GM12878 (cell line): Measurements from ENCODE around the gene FGB. TPM values are rescaled to one million over a fixed set of nuclear protein-coding genes. Genes with fewer than 3 reads are reported as not detected.

Experiments used
- ASH2L ChIP-seq: fragments of 300-600, 200-600 bp; sonication (generic); IDR thresholded peaks from 2 replicates; pipeline ENCODE4 v1.6.1; 2017; ENCODE audit warnings: low read depth, mild to moderate bottlenecking, borderline replicate concordance
- BHLHE40 ChIP-seq, 2 experiments: fragments of 450-650 bp in 1 of 2; IDR thresholded peaks; 2 replicates each; pipeline ENCODE4 v1.6.1; 2011 to 2017; ENCODE audit warnings: low read depth in 2 of 2, borderline replicate concordance in 1 of 2, improper control_type of control experiment in 1 of 2, low read length in 1 of 2, mild to moderate bottlenecking in 1 of 2
- GABPA ChIP-seq: IDR thresholded peaks from 2 replicates; pipeline ENCODE4 v1.6.1; 2014; ENCODE audit warnings: antibody characterized with exemption, low read depth, mild to moderate bottlenecking, inconsistent platforms
- HCFC1 ChIP-seq: fragments of 150-350 bp; IDR thresholded peaks from 2 replicates; pipeline ENCODE4 v1.6.1; 2014; ENCODE audit warnings: low read length
- POU2F2 ChIP-seq: IDR thresholded peaks from 3 replicates; pipeline ENCODE4 v1.6.1; 2011; ENCODE audit warnings: low read depth, mild to moderate bottlenecking, low read length, borderline replicate concordance
- TBL1XR1 ChIP-seq: IDR thresholded peaks from 2 replicates; pipeline ENCODE4 v1.6.1; 2012; ENCODE audit warnings: low read depth, low read length, improper control_type of control experiment
- TCF12 ChIP-seq: IDR thresholded peaks from 2 replicates; pipeline ENCODE4 v1.6.1; 2011; ENCODE audit warnings: low read depth, mild to moderate bottlenecking, low read length
- YY1 ChIP-seq: IDR thresholded peaks from 2 replicates; pipeline ENCODE4 v1.6.1; 2011; ENCODE audit warnings: low read depth, mild to moderate bottlenecking, low read length
- ZBTB4 ChIP-seq: fragments of 450-650 bp; formaldehyde crosslinking; IDR thresholded peaks from 2 replicates; pipeline ENCODE4 v1.4.0; 2022; ENCODE audit warnings: mild to moderate bottlenecking, moderate library complexity
- ZNF622 ChIP-seq: fragments of 450-650 bp; IDR thresholded peaks from 2 replicates; pipeline ENCODE4 v1.6.1; 2017; ENCODE audit warnings: mild to moderate bottlenecking, inconsistent platforms
- ZSCAN29 ChIP-seq: fragments of 450-650 bp; IDR thresholded peaks from 2 replicates; pipeline ENCODE4 v1.6.1; 2017; ENCODE audit warnings: mild to moderate bottlenecking, moderate library complexity
- polyA plus RNA-seq, 11 experiments: library from polyadenylated mRNA; depleted of rRNA in 4 of 11; unstranded in 6 of 11; stranded (reverse) in 5 of 11; fragments of >200 nt; fragmentation: Nextera tagmentation in 4 of 11; fragmentation: Illumina TruSeq in 1 of 11; extraction: Ambion mirVana in 4 of 11; extraction: Trizol in 1 of 11; gene quantifications; 1 replicate in 1 of 11; 2 replicates in 10 of 11; pipeline versions ENCODE4 v1.2.1 to v1.2.3, GENCODE V29; 2011 to 2016; ENCODE audit warnings: inconsistent platforms in 2 of 11, missing spikeins in 2 of 11, low read depth in 1 of 11
- total RNA-seq, 4 experiments: library from RNA; depleted of rRNA in 3 of 4; stranded (reverse); fragments of >200 nt in 3 of 4; fragmentation: Illumina TruSeq in 1 of 4; extraction: Trizol in 1 of 4; gene quantifications; 2 replicates each; pipeline versions ENCODE4 v1.2.1 to v1.2.3, GENCODE V29; 2013 to 2021
- TF ChIP-seq, protein P1 (sequence below): fragments of 450-650 bp; IDR thresholded peaks from 2 replicates; pipeline ENCODE4 v1.6.1; 2017; ENCODE audit warnings: mild to moderate bottlenecking, moderate library complexity
- TF ChIP-seq, protein P2 (sequence below): IDR thresholded peaks from 2 replicates; pipeline ENCODE4 v1.6.1; 2012; ENCODE audit warnings: improper control_type of control experiment, low read depth, low read length; ENCODE audit not compliant: insufficient replicate concordance

Gene FGB
- total and polyA plus RNA-seq, 10 of the 15 experiments (the other 5 are each of a cell fraction or from before 2014, with no cell fraction given), result 0.04 to 2.7 TPM; not detected in 8

DNA sequence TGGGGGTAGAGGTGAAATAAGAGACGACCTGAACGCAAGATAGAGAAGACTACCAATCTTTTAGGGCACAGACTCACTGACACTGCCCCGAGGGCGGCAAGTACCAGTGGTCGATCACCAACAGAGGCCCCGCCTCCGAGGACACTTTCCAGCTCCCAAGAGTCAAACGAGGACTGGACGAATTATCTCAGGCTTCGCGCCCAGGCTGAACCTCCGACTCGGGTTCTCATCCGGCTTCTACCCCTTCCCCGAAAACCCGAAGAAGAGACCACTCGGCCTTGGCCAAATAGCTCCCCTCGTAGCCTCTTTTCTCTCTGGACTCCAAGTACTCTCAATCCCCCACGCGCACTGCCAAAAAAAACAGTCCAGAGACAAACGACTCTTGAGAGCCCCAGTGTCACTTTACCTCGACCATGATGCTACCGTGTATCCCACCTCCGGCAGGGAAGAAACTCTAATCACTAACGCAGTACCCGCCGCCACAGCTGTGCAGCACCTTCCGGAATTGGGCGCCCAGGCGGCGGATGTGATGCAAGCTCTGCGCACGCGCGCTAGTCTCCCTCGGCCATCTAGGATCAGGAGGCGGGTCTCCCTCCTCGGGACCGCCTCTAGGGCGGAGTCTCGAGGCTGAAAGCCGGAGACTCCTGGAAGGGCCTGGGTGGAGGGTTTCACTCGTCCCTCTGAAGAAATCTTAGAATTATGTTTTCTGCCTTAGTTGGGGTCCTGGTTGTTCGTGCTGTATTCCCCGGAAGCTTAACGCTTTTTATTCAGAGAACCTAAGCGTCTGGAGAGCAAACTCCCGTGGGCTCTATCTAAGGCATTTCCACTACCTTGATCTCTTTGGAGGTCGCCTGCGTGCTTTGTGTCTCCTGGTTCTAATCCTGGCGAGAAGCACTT lies 12.7 kb upstream of the FGB start, which contains the start of gene PLRG1 (continued):
- TF ChIP-seq, protein P1, sequence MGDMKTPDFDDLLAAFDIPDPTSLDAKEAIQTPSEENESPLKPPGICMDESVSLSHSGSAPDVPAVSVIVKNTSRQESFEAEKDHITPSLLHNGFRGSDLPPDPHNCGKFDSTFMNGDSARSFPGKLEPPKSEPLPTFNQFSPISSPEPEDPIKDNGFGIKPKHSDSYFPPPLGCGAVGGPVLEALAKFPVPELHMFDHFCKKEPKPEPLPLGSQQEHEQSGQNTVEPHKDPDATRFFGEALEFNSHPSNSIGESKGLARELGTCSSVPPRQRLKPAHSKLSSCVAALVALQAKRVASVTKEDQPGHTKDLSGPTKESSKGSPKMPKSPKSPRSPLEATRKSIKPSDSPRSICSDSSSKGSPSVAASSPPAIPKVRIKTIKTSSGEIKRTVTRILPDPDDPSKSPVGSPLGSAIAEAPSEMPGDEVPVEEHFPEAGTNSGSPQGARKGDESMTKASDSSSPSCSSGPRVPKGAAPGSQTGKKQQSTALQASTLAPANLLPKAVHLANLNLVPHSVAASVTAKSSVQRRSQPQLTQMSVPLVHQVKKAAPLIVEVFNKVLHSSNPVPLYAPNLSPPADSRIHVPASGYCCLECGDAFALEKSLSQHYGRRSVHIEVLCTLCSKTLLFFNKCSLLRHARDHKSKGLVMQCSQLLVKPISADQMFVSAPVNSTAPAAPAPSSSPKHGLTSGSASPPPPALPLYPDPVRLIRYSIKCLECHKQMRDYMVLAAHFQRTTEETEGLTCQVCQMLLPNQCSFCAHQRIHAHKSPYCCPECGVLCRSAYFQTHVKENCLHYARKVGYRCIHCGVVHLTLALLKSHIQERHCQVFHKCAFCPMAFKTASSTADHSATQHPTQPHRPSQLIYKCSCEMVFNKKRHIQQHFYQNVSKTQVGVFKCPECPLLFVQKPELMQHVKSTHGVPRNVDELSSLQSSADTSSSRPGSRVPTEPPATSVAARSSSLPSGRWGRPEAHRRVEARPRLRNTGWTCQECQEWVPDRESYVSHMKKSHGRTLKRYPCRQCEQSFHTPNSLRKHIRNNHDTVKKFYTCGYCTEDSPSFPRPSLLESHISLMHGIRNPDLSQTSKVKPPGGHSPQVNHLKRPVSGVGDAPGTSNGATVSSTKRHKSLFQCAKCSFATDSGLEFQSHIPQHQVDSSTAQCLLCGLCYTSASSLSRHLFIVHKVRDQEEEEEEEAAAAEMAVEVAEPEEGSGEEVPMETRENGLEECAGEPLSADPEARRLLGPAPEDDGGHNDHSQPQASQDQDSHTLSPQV, result no peak
- TF ChIP-seq GABPA (peak; percentile 92), TBL1XR1 (0 out of 2 replicates have a peak, but pooled peaks have one; percentile 4), HCFC1 (peak; percentile 53), TCF12 (peak; percentile 50; the same call in 1 of the 2 replicates), POU2F2 (peak; percentile 42; the same call in 1 of the 3 replicates), BHLHE40 (IDR thresholded peaks at IDR 0.05; ENCODE audit: borderline replicate concordance in 1 of 2, low read depth in 2 of 2, low read length in 1 of 2) (peak in 1 of 2 experiments; percentile 17; a peak in 1 of 4 replicates), YY1 (peak; percentile 59), ZSCAN29 (no peak), ZNF622 (no peak), ZBTB4 (CRISPR knock-in tag) (no peak), ASH2L (no peak)
- TF ChIP-seq, protein P2, sequence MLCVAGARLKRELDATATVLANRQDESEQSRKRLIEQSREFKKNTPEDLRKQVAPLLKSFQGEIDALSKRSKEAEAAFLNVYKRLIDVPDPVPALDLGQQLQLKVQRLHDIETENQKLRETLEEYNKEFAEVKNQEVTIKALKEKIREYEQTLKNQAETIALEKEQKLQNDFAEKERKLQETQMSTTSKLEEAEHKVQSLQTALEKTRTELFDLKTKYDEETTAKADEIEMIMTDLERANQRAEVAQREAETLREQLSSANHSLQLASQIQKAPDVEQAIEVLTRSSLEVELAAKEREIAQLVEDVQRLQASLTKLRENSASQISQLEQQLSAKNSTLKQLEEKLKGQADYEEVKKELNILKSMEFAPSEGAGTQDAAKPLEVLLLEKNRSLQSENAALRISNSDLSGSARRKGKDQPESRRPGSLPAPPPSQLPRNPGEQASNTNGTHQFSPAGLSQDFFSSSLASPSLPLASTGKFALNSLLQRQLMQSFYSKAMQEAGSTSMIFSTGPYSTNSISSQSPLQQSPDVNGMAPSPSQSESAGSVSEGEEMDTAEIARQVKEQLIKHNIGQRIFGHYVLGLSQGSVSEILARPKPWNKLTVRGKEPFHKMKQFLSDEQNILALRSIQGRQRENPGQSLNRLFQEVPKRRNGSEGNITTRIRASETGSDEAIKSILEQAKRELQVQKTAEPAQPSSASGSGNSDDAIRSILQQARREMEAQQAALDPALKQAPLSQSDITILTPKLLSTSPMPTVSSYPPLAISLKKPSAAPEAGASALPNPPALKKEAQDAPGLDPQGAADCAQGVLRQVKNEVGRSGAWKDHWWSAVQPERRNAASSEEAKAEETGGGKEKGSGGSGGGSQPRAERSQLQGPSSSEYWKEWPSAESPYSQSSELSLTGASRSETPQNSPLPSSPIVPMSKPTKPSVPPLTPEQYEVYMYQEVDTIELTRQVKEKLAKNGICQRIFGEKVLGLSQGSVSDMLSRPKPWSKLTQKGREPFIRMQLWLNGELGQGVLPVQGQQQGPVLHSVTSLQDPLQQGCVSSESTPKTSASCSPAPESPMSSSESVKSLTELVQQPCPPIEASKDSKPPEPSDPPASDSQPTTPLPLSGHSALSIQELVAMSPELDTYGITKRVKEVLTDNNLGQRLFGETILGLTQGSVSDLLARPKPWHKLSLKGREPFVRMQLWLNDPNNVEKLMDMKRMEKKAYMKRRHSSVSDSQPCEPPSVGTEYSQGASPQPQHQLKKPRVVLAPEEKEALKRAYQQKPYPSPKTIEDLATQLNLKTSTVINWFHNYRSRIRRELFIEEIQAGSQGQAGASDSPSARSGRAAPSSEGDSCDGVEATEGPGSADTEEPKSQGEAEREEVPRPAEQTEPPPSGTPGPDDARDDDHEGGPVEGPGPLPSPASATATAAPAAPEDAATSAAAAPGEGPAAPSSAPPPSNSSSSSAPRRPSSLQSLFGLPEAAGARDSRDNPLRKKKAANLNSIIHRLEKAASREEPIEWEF, result no peak
